ENCODE data around the gene SLC4A2.
A peak's percentile ranks its signal among the peaks of the same experiment; 100 is the strongest.

Gene SLC4A2

DNA sequence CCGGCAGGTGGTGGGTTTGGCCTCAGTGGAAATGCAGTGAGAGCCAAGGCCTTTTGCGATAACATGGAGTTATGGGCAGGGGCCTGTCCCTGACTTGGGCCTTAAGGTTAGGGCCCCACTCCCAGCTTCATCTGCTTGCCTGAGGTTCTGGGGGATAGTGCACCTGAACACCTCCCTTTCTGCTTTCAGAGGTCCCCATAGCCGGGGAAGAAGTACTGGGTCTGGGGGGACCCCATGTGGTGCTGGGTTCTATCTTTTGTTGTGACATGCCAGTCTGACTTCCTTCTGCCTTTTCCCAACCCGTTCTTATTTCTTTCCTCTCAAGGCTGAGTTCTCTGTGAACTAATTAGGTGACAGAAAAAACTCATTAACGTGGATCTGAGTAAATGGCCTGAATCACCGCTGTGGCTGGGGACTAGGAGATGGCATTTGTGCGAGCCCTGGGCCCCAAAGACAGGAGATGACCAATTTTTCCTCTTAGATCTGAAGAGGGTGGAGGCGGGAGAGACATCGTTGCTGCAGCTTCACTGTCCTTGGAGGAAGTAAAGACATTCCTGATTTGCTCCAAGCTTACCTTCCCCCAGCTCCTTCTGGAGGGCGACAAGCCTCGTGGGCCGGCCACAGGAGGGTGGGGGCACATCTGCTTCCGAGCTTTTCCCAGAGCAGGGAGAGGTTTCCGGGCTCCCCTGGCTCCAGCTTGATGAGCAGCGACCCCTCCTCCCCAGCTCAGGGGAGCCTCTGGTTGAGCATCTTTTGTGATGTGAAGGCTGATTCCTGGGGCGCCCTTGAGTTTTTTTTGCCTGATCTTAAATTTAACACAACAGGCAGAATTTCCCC lies 28.8 kb downstream of the SLC4A2 start:
- Histone ChIP-seq H3K9me3 (ENCODE audit: control insufficient read depth, insufficient read depth, low read depth, low read length) (no peaks in the 10 kb centered on the region), H3K4me1 (ENCODE audit: control insufficient read depth, insufficient read depth, low read length) (peaks cover 4% of the 10 kb centered on the region; the same call in 1 of the 2 replicates), H3K27ac (ENCODE audit: extremely low read depth, low read depth, low read length) (peak overlapping the region; percentile 82; the same call in 1 of the 2 replicates), H3K36me3 (ENCODE audit: control insufficient read depth in 2 of 2, insufficient read depth in 1 of 2, low read length in 2 of 2) (peaks cover 0 to 36% of the 10 kb centered on the region in 2 experiments; a peak in 1 of 3 replicates), H3K4me3 (ENCODE audit: low read depth, low read length) (peak overlapping the region; percentile 80)
- ChIA-PET POLR2A (interaction anchor here (0.6 to 1.8 kb wide), 6 partner anchors 10 to 180 kb away, joined by 3 to 7 read pairs (median 4); partner anchors contain the start of gene ABCB8), CTCF (interaction anchor here (0.5 to 1.5 kb wide), 13 partner anchors 7 to 1316 kb away, joined by 3 to 8 read pairs (median 3); partner anchors contain the start of gene FASTK)
- TF ChIP-seq, protein P1, sequence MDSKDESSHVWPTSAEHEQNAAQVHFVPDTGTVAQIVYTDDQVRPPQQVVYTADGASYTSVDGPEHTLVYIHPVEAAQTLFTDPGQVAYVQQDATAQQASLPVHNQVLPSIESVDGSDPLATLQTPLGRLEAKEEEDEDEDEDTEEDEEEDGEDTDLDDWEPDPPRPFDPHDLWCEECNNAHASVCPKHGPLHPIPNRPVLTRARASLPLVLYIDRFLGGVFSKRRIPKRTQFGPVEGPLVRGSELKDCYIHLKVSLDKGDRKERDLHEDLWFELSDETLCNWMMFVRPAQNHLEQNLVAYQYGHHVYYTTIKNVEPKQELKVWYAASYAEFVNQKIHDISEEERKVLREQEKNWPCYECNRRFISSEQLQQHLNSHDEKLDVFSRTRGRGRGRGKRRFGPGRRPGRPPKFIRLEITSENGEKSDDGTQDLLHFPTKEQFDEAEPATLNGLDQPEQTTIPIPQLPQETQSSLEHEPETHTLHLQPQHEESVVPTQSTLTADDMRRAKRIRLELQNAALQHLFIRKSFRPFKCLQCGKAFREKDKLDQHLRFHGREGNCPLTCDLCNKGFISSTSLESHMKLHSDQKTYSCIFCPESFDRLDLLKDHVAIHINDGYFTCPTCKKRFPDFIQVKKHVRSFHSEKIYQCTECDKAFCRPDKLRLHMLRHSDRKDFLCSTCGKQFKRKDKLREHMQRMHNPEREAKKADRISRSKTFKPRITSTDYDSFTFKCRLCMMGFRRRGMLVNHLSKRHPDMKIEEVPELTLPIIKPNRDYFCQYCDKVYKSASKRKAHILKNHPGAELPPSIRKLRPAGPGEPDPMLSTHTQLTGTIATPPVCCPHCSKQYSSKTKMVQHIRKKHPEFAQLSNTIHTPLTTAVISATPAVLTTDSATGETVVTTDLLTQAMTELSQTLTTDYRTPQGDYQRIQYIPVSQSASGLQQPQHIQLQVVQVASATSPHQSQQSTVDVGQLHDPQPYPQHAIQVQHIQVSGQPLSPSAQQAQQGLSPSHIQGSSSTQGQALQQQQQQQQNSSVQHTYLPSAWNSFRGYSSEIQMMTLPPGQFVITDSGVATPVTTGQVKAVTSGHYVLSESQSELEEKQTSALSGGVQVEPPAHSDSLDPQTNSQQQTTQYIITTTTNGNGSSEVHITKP (tag by site-specific recombination; IDR thresholded peaks at IDR 0.05), result no peak
- TF ChIP-seq GLIS2 (tag by site-specific recombination; IDR thresholded peaks at IDR 0.05), result 0 out of 2 replicates have a peak, but pooled peaks have one; percentile 3
- TF ChIP-seq HOXA7 (CRISPR knock-in tag; IDR thresholded peaks at IDR 0.05; ENCODE audit: borderline replicate concordance), result no peak
- no peak for TF ChIP-seq ZSCAN16 (tag by site-specific recombination; IDR thresholded peaks at IDR 0.05)
- TF ChIP-seq ZSCAN30 (tag by site-specific recombination; IDR thresholded peaks at IDR 0.05), result no peak
- no peak for TF ChIP-seq ZNF776 (tag by site-specific recombination; IDR thresholded peaks at IDR 0.05; ENCODE audit: borderline replicate concordance)
- no peak for TF ChIP-seq YY1 (tag by site-specific recombination; IDR thresholded peaks at IDR 0.05)
- no peak for TF ChIP-seq ZNF2 (tag by site-specific recombination; IDR thresholded peaks at IDR 0.05)
- TF ChIP-seq ZNF335 (tag by site-specific recombination; conservative IDR thresholded peaks at IDR 0.05), result peak; percentile 0
- no peak for TF ChIP-seq ZNF362 (tag by site-specific recombination; IDR thresholded peaks at IDR 0.05)
- no peak for TF ChIP-seq REST (tag by site-specific recombination; IDR thresholded peaks at IDR 0.05)
- TF ChIP-seq, protein P2, sequence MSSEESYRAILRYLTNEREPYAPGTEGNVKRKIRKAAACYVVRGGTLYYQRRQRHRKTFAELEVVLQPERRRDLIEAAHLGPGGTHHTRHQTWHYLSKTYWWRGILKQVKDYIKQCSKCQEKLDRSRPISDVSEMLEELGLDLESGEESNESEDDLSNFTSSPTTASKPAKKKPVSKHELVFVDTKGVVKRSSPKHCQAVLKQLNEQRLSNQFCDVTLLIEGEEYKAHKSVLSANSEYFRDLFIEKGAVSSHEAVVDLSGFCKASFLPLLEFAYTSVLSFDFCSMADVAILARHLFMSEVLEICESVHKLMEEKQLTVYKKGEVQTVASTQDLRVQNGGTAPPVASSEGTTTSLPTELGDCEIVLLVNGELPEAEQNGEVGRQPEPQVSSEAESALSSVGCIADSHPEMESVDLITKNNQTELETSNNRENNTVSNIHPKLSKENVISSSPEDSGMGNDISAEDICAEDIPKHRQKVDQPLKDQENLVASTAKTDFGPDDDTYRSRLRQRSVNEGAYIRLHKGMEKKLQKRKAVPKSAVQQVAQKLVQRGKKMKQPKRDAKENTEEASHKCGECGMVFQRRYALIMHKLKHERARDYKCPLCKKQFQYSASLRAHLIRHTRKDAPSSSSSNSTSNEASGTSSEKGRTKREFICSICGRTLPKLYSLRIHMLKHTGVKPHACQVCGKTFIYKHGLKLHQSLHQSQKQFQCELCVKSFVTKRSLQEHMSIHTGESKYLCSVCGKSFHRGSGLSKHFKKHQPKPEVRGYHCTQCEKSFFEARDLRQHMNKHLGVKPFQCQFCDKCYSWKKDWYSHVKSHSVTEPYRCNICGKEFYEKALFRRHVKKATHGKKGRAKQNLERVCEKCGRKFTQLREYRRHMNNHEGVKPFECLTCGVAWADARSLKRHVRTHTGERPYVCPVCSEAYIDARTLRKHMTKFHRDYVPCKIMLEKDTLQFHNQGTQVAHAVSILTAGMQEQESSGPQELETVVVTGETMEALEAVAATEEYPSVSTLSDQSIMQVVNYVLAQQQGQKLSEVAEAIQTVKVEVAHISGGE (tag by site-specific recombination; conservative IDR thresholded peaks at IDR 0.05; ENCODE audit: low read depth), result no peak
- no peak for TF ChIP-seq ZNF585B (tag by site-specific recombination; IDR thresholded peaks at IDR 0.05)
- no peak for TF ChIP-seq ZNF23 (tag by site-specific recombination; IDR thresholded peaks at IDR 0.05; ENCODE audit: borderline replicate concordance)
- no peak for TF ChIP-seq ZNF623 (tag by site-specific recombination; IDR thresholded peaks at IDR 0.05)
- TF ChIP-seq PRDM4 (tag by site-specific recombination; IDR thresholded peaks at IDR 0.05), result peak; percentile 43; the same call in 1 of the 2 replicates
- peak; percentile 24; the same call in 1 of the 2 replicates for TF ChIP-seq IKZF3 (tag by site-specific recombination; IDR thresholded peaks at IDR 0.05)
- no peak for TF ChIP-seq ZNF48 (tag by site-specific recombination; IDR thresholded peaks at IDR 0.05)
- TF ChIP-seq ZNF202 (tag by site-specific recombination; IDR thresholded peaks at IDR 0.05; ENCODE audit: borderline replicate concordance), result no peak
- no peak for TF ChIP-seq ZNF473 (tag by site-specific recombination; IDR thresholded peaks at IDR 0.05)
- no peak for TF ChIP-seq ZNF654 (tag by site-specific recombination; IDR thresholded peaks at IDR 0.05; ENCODE audit: low read depth)
- no peak for TF ChIP-seq ZFHX2 (tag by site-specific recombination; conservative IDR thresholded peaks at IDR 0.05)
